ENCODE measurements around the gene DACT3. TPM values are rescaled to one million over a fixed set of nuclear protein-coding genes. Genes with fewer than 3 reads are reported as not detected.
A peak's percentile ranks its signal among the peaks of the same experiment; 100 is the strongest.

DACT3 gene
- total and polyA plus RNA-seq, 2 of the 13 experiments (the other 11 are each of a cell fraction or from before 2014, with no cell fraction given) = 0.04 TPM; not detected in 1

- TF ChIP-seq ZNF276 (CRISPR knock-in tag; IDR thresholded peaks at IDR 0.05; ENCODE audit: low read depth) = no peak; the same call in 1 of the 2 replicates
- TF ChIP-seq GATAD1 (CRISPR knock-in tag; IDR thresholded peaks at IDR 0.05) = peak; percentile 81; the same call in 1 of the 2 replicates
- TF ChIP-seq FOXC1 (CRISPR knock-in tag; IDR thresholded peaks at IDR 0.05; ENCODE audit: borderline replicate concordance) = peak; percentile 87; the same call in 1 of the 2 replicates
- TF ChIP-seq SALL1 (CRISPR knock-in tag; IDR thresholded peaks at IDR 0.05) = peak; percentile 64
- peak; percentile 46; the same call in 1 of the 2 replicates for TF ChIP-seq ZSCAN31 (CRISPR knock-in tag; IDR thresholded peaks at IDR 0.05; ENCODE audit: low read depth)
- peak; percentile 71 for TF ChIP-seq ZNF574 (CRISPR knock-in tag; IDR thresholded peaks at IDR 0.05)
- no peak for TF ChIP-seq ZNF660 (CRISPR knock-in tag; IDR thresholded peaks at IDR 0.05; ENCODE audit: borderline replicate concordance, low read depth)
- TF ChIP-seq MXD4 (CRISPR knock-in tag; IDR thresholded peaks at IDR 0.05) = peak; percentile 47; the same call in 1 of the 2 replicates
- TF ChIP-seq SP5 (CRISPR knock-in tag; IDR thresholded peaks at IDR 0.05; ENCODE audit: borderline replicate concordance, low read depth) = peak; percentile 94
- TF ChIP-seq, protein P1, sequence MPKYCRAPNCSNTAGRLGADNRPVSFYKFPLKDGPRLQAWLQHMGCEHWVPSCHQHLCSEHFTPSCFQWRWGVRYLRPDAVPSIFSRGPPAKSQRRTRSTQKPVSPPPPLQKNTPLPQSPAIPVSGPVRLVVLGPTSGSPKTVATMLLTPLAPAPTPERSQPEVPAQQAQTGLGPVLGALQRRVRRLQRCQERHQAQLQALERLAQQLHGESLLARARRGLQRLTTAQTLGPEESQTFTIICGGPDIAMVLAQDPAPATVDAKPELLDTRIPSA (CRISPR knock-in tag; IDR thresholded peaks at IDR 0.05; ENCODE audit: borderline replicate concordance) = no peak
- TF ChIP-seq, protein P2, sequence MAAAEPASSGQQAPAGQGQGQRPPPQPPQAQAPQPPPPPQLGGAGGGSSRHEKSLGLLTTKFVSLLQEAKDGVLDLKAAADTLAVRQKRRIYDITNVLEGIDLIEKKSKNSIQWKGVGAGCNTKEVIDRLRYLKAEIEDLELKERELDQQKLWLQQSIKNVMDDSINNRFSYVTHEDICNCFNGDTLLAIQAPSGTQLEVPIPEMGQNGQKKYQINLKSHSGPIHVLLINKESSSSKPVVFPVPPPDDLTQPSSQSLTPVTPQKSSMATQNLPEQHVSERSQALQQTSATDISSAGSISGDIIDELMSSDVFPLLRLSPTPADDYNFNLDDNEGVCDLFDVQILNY (CRISPR knock-in tag; conservative IDR thresholded peaks at IDR 0.05) = peak; percentile 83
- TF ChIP-seq ZIK1 (CRISPR knock-in tag; IDR thresholded peaks at IDR 0.05; ENCODE audit: borderline replicate concordance, low read depth) = no peak
- peak; percentile 81 for TF ChIP-seq ZNF788 (CRISPR knock-in tag; IDR thresholded peaks at IDR 0.05; ENCODE audit: borderline replicate concordance)
- 0 out of 2 replicates have a peak, but pooled peaks have one; percentile 15 for TF ChIP-seq THAP7 (CRISPR knock-in tag; IDR thresholded peaks at IDR 0.05)
- TF ChIP-seq ATM (IDR thresholded peaks at IDR 0.05; ENCODE audit: borderline replicate concordance) = no peak
- TF ChIP-seq ZNF44 (CRISPR knock-in tag; IDR thresholded peaks at IDR 0.05) = no peak
- TF ChIP-seq, protein P3, sequence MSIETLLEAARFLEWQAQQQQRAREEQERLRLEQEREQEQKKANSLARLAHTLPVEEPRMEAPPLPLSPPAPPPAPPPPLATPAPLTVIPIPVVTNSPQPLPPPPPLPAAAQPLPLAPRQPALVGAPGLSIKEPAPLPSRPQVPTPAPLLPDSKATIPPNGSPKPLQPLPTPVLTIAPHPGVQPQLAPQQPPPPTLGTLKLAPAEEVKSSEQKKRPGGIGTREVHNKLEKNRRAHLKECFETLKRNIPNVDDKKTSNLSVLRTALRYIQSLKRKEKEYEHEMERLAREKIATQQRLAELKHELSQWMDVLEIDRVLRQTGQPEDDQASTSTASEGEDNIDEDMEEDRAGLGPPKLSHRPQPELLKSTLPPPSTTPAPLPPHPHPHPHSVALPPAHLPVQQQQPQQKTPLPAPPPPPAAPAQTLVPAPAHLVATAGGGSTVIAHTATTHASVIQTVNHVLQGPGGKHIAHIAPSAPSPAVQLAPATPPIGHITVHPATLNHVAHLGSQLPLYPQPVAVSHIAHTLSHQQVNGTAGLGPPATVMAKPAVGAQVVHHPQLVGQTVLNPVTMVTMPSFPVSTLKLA (IDR thresholded peaks at IDR 0.05) = no peak
Observed at GRCh38 chr19:46600384-46601317, 60.3 kb downstream of the DACT3 start (continued).

All from HepG2 (cell line).